IMR-90 (cell line): ENCODE data around the gene GPBAR1. TPM values are rescaled to one million over a fixed set of nuclear protein-coding genes. Genes with fewer than 3 reads are reported as not detected.

ENCODE experiments used
- BHLHE40 ChIP-seq: fragments of 150-350 bp; IDR thresholded peaks from 2 replicates; pipeline ENCODE4 v1.6.1; 2016; ENCODE audit warnings: mild to moderate bottlenecking, low read depth, low read length
- MAZ ChIP-seq: IDR thresholded peaks from 2 replicates; pipeline ENCODE4 v1.6.1; 2012; ENCODE audit warnings: low read depth, mild to moderate bottlenecking, low read length, improper control_type of control experiment, moderate library complexity, borderline replicate concordance
- MXI1 ChIP-seq: IDR thresholded peaks from 2 replicates; pipeline ENCODE4 v1.6.1; 2012; ENCODE audit warnings: low read depth, mild to moderate bottlenecking, low read length, moderate library complexity, borderline replicate concordance
- RFX5 ChIP-seq: IDR thresholded peaks from 2 replicates; pipeline ENCODE4 v1.8.0; 2012; ENCODE audit warnings: low read depth, mild to moderate bottlenecking, low read length, moderate library complexity
- polyA plus RNA-seq, 3 experiments: library from polyadenylated mRNA; depleted of rRNA; stranded (reverse); fragments of >200 nt; gene quantifications; 2 replicates each; pipeline ENCODE4 v1.2.3, GENCODE V29; 2012; ENCODE audit warnings: low replicate concordance in 1 of 3
- total RNA-seq: library from RNA; depleted of rRNA; stranded (reverse); fragments of >200 nt; gene quantifications from 2 replicates; pipeline ENCODE4 v1.2.3, GENCODE V29; 2012

GPBAR1 gene
- total and polyA plus RNA-seq, 2 of the 4 experiments (the other 2 are of a cell fraction), result under 0.01 to 0.21 TPM

GRCh38 chr2:218292048-218293014, 31.5 kb downstream of the GPBAR1 start, which contains the start of gene TMBIM1 (continued):
- peak; percentile 80; the same call in 1 of the 2 replicates for TF ChIP-seq MXI1
- TF ChIP-seq RFX5, result 0 out of 2 replicates have a peak, but pooled peaks have one; percentile 6
- no peak for TF ChIP-seq BHLHE40
- peak; percentile 87 for TF ChIP-seq MAZ
